Stimulated activated naive CD8-positive, alpha-beta T cell treated with anti-CD3 and anti-CD28 coated beads, Interleukin-15, amount 100 ng/mL, for 72 hours (primary cell): Measurements from ENCODE around the gene AQP4.

ENCODE experiments used
- ATAC-seq: fragments of 150-1000 bp; cut with Tn5 transposase; 2 replicates; pipeline ENCODE4 v1.10.0; 2021; ENCODE audit warnings: mild to moderate bottlenecking, moderate library complexity
- DNase-seq, 2 donors: peaks; one replicate each; pipeline ENCODE4 v3.0.0; 2021 to 2022
- H3K27ac Mint-ChIP-seq, 2 donors: one replicate each; pipeline ENCODE4 v1.8.0; 2022; ENCODE audit warnings: mild to moderate bottlenecking in 2 of 2, mixed read lengths in 2 of 2, moderate library complexity in 2 of 2
- H3K27me3 Mint-ChIP-seq: one replicate; pipeline ENCODE4 v1.8.0; 2022; ENCODE audit warnings: mixed read lengths
- H3K4me1 Mint-ChIP-seq: one replicate; pipeline ENCODE4 v1.8.0; 2022; ENCODE audit warnings: mild to moderate bottlenecking, mixed read lengths
- H3K4me3 Mint-ChIP-seq, 2 donors: one replicate each; pipeline ENCODE4 v1.8.0; 2022; ENCODE audit warnings: mild to moderate bottlenecking in 2 of 2, mixed read lengths in 2 of 2, moderate library complexity in 1 of 2
- H3K9me3 Mint-ChIP-seq, 2 donors: one replicate each; pipeline ENCODE4 v1.8.0; 2022; ENCODE audit warnings: mixed read lengths in 2 of 2

AQP4 gene, protein sequence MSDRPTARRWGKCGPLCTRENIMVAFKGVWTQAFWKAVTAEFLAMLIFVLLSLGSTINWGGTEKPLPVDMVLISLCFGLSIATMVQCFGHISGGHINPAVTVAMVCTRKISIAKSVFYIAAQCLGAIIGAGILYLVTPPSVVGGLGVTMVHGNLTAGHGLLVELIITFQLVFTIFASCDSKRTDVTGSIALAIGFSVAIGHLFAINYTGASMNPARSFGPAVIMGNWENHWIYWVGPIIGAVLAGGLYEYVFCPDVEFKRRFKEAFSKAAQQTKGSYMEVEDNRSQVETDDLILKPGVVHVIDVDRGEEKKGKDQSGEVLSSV

GRCh38 chr18:26865557-26865956, at the start of gene AQP4:
TSS of gene AQP4 (minus strand) at chr18:26865707. CDS start at chr18:26865689, 18 bp downstream.
- Mint-ChIP-seq H3K27me3 (peaks cover 49% of the 10 kb centered on the region), H3K9me3 (peaks cover 0 to 10% of the 10 kb centered on the region in 2 donors), H3K4me1 (no peaks in the 10 kb centered on the region), H3K27ac (no peak within 1 kb of the TSS), H3K4me3 (no peak within 1 kb of the TSS)
- DNase-seq = no peak
- ATAC-seq = no peak

- no peak overlapping the region for H3K4me3 Mint-ChIP-seq
- no peaks in the 10 kb centered on the region for H3K27me3 Mint-ChIP-seq
- H3K4me1 Mint-ChIP-seq = no peaks in the 10 kb centered on the region
- H3K27ac Mint-ChIP-seq = no peak overlapping the region
- DNase-seq = no peak
- H3K9me3 Mint-ChIP-seq = peaks cover 9 to 17% of the 10 kb centered on the region in 2 donors
- ATAC-seq = no peak
These were observed 46.3 kb upstream of the AQP4 start for GRCh38 chr18:26911840-26912239.

GRCh38 chr18:26909599-26910290, 44.2 kb upstream of the AQP4 start:
- Mint-ChIP-seq H3K4me1 (no peaks in the 10 kb centered on the region), H3K4me3 (no peak overlapping the region), H3K27me3 (no peaks in the 10 kb centered on the region), H3K27ac (no peak overlapping the region), H3K9me3 (peaks cover 10 to 20% of the 10 kb centered on the region in 2 donors)
- DNase-seq (no peak), ATAC-seq (no peak)

GRCh38 chr18:26908906-26909305, 43.4 kb upstream of the AQP4 start:
- Mint-ChIP-seq H3K27me3 (no peaks in the 10 kb centered on the region), H3K4me3 (no peak overlapping the region), H3K27ac (no peak overlapping the region), H3K4me1 (no peaks in the 10 kb centered on the region), H3K9me3 (peaks cover 15 to 28% of the 10 kb centered on the region in 2 donors)
- ATAC-seq (no peak), DNase-seq (no peak)

- H3K4me1 Mint-ChIP-seq = no peaks in the 10 kb centered on the region
- no peak overlapping the region for H3K27ac Mint-ChIP-seq
- ATAC-seq (no peak), DNase-seq (no peak)
- H3K27me3 Mint-ChIP-seq = no peaks in the 10 kb centered on the region
- H3K9me3 Mint-ChIP-seq = peaks cover 20 to 32% of the 10 kb centered on the region in 2 donors
- H3K4me3 Mint-ChIP-seq = no peak overlapping the region
These were observed 36.8 kb upstream of the AQP4 start for GRCh38 chr18:26902291-26902690.

GRCh38 chr18:26901020-26901419, 35.5 kb upstream of the AQP4 start:
- DNase-seq = no peak
- Mint-ChIP-seq H3K27ac (no peak overlapping the region), H3K4me3 (no peak overlapping the region), H3K4me1 (no peaks in the 10 kb centered on the region), H3K9me3 (peaks cover 13 to 24% of the 10 kb centered on the region in 2 donors), H3K27me3 (no peaks in the 10 kb centered on the region)
- ATAC-seq = no peak

- Mint-ChIP-seq H3K9me3 (peaks cover 0 to 7% of the 10 kb centered on the region in 2 donors), H3K27ac (no peak overlapping the region), H3K4me3 (no peak overlapping the region), H3K27me3 (no peaks in the 10 kb centered on the region), H3K4me1 (no peaks in the 10 kb centered on the region)
- no peak for DNase-seq
- ATAC-seq = no peak
These were observed 28.9 kb upstream of the AQP4 start for GRCh38 chr18:26894426-26894825.

DNA sequence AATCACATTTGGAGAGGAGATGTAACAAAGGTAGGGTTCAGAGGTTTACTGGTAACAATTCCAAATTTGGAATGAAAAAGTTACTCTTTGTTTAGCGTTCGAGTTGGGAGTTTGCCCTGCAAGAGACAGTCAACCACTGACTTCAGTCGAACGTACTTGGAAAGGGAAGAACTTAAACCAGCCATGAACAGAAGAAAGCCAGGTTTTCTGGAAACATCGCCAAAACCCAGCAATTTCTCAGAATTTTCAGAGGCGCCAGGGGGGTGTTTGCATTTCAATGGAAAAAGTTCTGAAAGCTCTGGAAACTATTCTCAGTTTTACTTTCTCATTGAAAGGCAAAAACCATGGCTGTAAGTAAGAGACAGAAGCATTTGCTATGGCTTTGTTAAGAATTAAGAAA, 28.5 kb upstream of the AQP4 start:
- Mint-ChIP-seq H3K27me3 (no peaks in the 10 kb centered on the region), H3K27ac (no peak overlapping the region), H3K9me3 (peaks cover 0 to 7% of the 10 kb centered on the region in 2 donors), H3K4me3 (no peak overlapping the region), H3K4me1 (no peaks in the 10 kb centered on the region)
- no peak for DNase-seq
- no peak for ATAC-seq

- Mint-ChIP-seq H3K9me3 (no peaks in the 10 kb centered on the region), H3K4me1 (no peaks in the 10 kb centered on the region), H3K27me3 (no peaks in the 10 kb centered on the region), H3K4me3 (no peak overlapping the region), H3K27ac (no peak overlapping the region)
- DNase-seq (no peak), ATAC-seq (no peak)
These were observed 22.8 kb upstream of the AQP4 start for GRCh38 chr18:26888259-26888658.

DNA sequence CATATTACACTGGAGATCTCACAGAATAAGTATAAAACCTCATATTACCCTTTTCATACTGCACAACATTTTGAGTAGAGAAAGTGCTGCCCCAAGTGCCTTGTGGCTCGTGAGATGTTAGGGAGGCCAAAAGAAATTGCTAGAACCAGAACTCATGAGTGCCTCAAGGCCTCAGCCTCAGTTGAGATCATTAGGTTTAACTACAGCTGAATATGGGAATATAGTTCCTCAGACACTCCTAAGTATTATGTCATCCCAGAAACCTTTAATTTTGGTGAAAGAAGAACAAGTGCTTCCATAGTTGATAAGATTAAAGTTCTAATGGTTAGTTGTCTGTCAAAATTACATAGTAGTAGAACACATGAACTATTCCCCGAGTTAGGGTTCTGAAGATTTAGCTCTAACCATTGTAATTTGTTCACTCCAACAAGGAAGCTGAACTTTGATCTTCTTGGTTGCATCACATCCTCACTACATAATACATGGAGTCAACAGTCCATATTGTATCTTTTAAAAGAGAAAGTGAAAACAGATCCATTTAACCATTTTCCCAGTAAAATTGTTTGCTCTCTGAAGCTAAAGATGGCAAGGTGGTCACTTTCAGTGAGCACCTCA, 9.6 kb upstream of the AQP4 start:
- Mint-ChIP-seq H3K27ac (no peak overlapping the region), H3K4me1 (no peaks in the 10 kb centered on the region)
- no peak for DNase-seq

DNA sequence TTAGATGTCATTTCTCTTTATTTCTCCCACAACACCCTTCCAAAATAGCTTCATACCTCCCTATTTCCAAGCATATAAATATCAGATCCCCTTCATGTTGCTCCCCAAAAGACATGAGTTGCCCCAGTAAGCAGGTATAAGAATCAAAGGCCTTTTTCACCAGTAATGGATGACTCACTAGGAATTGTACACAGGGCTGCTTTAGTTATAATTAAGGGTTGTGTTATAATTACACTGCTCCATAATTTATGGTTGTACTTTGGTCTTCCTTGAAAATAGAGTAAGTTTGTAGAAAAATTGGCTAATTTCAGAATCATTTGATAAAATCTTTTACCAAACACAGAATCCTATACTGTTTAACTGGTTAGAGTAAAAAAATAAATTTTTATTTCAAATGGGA, 8.8 kb upstream of the AQP4 start:
- ATAC-seq (no peak), DNase-seq (no peak)
- Mint-ChIP-seq H3K4me3 (no peak overlapping the region), H3K27me3 (no peaks in the 10 kb centered on the region), H3K27ac (no peak overlapping the region), H3K4me1 (no peaks in the 10 kb centered on the region), H3K9me3 (peaks cover 5 to 8% of the 10 kb centered on the region in 2 donors)

More for the DNA sequence above, 9.6 kb upstream of the AQP4 start:
- no peak overlapping the region for H3K4me3 Mint-ChIP-seq
- H3K27me3 Mint-ChIP-seq = no peaks in the 10 kb centered on the region
- ATAC-seq = no peak
- H3K9me3 Mint-ChIP-seq = peaks cover 5 to 8% of the 10 kb centered on the region in 2 donors

DNA sequence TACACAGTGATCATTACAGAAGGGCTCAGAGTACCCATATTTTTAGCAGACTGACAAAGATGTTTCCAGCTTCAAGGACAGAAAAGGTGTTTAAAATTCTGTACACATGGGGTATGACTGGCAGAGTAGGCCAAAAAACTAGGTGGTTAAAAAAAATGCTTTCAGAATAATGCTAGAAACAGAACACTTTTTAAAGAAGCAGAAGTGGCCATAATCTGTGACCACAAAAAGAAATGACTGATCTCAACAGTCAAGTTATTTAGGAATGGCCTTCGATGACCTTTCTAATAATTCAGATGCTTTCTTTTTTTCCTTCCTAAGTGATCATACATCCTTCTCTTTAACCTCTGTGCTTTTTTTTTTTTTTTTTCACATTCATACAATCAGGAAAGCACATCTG, 4.1 kb upstream of the AQP4 start:
- H3K9me3 Mint-ChIP-seq = peaks cover 0 to 5% of the 10 kb centered on the region in 2 donors
- ATAC-seq (no peak), DNase-seq (no peak)
- no peak overlapping the region for H3K4me3 Mint-ChIP-seq
- no peaks in the 10 kb centered on the region for H3K4me1 Mint-ChIP-seq
- H3K27ac Mint-ChIP-seq = no peak overlapping the region
- peaks cover 17% of the 10 kb centered on the region for H3K27me3 Mint-ChIP-seq

- Mint-ChIP-seq H3K4me1 (no peaks in the 10 kb centered on the region), H3K27me3 (peaks cover 23% of the 10 kb centered on the region)
These were observed 3.6 kb upstream of the AQP4 start for GRCh38 chr18:26868968-26869586.

GRCh38 chr18:26867471-26867870, 2.0 kb upstream of the AQP4 start:
- peaks cover 5 to 10% of the 10 kb centered on the region in 2 donors for H3K9me3 Mint-ChIP-seq
- H3K4me3 Mint-ChIP-seq = no peak overlapping the region
- DNase-seq (no peak), ATAC-seq (no peak)
- peaks cover 39% of the 10 kb centered on the region for H3K27me3 Mint-ChIP-seq
- no peak overlapping the region for H3K27ac Mint-ChIP-seq
- no peaks in the 10 kb centered on the region for H3K4me1 Mint-ChIP-seq

More at GRCh38 chr18:26868968-26869586, 3.6 kb upstream of the AQP4 start:
- H3K4me3 Mint-ChIP-seq = no peak overlapping the region
- ATAC-seq (no peak), DNase-seq (no peak)
- H3K27ac Mint-ChIP-seq = no peak overlapping the region
- peaks cover 5% of the 10 kb centered on the region in 2 donors for H3K9me3 Mint-ChIP-seq

GRCh38 chr18:26864658-26865057, 849 bp downstream of the AQP4 start:
- no peak for DNase-seq
- Mint-ChIP-seq H3K4me3 (no peak overlapping the region), H3K4me1 (no peaks in the 10 kb centered on the region), H3K9me3 (peaks cover 0 to 10% of the 10 kb centered on the region in 2 donors), H3K27ac (no peak overlapping the region), H3K27me3 (peaks cover 49% of the 10 kb centered on the region)
- no peak for ATAC-seq
